GM13976 (cell line): Measurements from ENCODE around the gene MTMR3.

Experiments used
- DNase-seq: peaks from one replicate; pipeline ENCODE4 v3.0.0; 2012; ENCODE audit warnings: low spot score
- in situ Hi-C: fragments of 300-500 bp; cut with MboI; formaldehyde crosslinking; loops from one replicate; pipeline ENCODE4 v1.12.0; 2022; ENCODE audit warnings: low sequenced_read_pairs, mixed read lengths, inconsistent platforms; ENCODE audit not compliant: unreplicated experiment
- TF ChIP-seq, protein P1 (sequence below): IDR thresholded peaks from 2 replicates; pipeline ENCODE4 v1.5.1; 2012; ENCODE audit warnings: borderline replicate concordance, mild to moderate bottlenecking; ENCODE audit not compliant: insufficient read depth; ENCODE audit errors: extremely low read depth, missing control alignments, control extremely low read depth

Gene MTMR3

DNA sequence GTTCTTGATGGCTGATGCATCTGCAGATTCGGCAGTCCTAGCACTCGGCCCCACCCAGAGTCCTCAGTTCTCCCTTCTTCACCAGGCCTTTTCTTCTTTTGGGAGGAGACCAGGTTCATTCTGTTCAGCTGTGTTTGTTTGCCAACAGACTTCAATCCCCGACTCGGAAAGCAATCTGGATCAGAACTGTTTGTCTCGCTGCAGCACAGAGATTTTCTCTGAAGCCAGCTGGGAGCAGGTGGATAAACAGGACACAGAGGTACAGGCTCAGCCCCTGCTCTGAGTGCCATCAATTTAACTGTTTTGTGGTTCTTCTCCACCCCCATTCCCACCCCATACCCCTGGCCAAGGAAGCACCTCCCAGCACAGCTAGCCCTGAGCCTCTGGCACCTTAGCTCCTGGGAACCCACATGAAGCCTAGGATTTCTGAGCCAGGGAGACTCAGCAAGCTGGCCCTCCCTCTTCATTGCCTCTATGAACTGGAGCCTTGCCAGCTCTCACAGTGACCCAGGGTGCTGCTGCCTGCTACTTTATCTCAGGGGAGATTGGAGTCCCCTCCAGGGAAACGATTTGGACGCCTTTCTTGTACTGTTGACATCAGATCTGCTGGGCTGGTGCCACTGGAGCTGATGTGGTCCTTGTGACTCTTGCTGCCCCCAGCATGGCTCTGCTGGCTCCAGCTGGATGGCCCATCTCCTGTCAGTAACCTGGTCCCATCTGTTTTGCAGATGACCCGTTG is 139.1 kb downstream of the MTMR3 start:
- in situ Hi-C loops = loop anchor here (25.0 kb wide), 1 partner anchor 385 kb away; no protein-coding TSS in a partner anchor
- TF ChIP-seq, protein P1, sequence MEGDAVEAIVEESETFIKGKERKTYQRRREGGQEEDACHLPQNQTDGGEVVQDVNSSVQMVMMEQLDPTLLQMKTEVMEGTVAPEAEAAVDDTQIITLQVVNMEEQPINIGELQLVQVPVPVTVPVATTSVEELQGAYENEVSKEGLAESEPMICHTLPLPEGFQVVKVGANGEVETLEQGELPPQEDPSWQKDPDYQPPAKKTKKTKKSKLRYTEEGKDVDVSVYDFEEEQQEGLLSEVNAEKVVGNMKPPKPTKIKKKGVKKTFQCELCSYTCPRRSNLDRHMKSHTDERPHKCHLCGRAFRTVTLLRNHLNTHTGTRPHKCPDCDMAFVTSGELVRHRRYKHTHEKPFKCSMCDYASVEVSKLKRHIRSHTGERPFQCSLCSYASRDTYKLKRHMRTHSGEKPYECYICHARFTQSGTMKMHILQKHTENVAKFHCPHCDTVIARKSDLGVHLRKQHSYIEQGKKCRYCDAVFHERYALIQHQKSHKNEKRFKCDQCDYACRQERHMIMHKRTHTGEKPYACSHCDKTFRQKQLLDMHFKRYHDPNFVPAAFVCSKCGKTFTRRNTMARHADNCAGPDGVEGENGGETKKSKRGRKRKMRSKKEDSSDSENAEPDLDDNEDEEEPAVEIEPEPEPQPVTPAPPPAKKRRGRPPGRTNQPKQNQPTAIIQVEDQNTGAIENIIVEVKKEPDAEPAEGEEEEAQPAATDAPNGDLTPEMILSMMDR = no peak
- no peak for DNase-seq

DNA sequence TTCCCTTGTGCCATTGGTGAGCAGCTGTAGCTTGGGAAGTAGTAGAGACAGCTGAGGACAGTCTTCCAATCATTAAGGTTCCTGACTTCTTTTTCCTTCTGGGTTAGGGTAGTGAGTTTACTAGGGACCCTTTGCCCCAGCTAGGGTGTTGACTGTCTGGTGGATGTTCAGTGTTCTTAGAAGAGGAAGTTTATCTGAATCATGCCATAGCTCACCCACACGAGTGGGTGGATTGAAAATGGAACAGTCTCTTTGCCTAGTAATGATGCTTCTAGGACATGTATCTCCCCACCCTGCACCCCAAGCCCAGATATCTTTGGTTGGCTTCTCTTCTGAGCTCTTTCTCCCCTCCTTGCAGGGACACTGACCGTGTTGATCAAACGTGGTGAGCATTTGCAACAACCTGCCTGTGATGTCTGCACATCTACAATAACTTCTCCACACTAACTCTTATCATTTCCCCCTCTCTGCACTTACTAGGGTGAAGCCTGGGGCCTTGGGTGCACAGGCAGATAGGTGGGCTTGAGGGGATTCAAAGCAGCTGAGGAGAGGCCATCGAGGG is 140.2 kb downstream of the MTMR3 start:
- DNase-seq = no peak
- TF ChIP-seq, protein P1 = no peak
- in situ Hi-C loops = loop anchor here (25.0 kb wide), 1 partner anchor 386 kb away; no protein-coding TSS in a partner anchor

DNA sequence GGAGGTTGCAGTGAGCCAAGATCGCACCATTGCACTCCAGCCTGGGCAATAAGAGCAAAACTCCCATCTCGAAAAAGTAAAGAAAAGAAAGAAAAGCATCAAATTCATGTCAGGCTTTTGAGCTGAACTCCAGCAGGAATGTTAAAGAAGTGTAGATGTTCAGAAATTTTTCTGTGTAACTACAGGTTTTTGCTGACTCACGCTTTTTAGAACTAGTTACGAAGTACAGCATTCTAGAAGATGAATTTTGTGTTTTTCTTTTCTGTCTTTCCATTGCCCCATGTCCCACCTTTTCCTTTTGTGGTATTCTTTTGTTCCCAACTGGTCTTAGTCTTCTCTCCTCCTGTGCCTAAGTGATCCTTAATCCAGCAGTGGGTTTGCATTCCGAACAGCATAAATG is 141.3 kb downstream of the MTMR3 start:
- TF ChIP-seq, protein P1 = no peak
- DNase-seq = no peak
- in situ Hi-C loops = loop anchor here (25.0 kb wide), 1 partner anchor 387 kb away; no protein-coding TSS in a partner anchor

DNA sequence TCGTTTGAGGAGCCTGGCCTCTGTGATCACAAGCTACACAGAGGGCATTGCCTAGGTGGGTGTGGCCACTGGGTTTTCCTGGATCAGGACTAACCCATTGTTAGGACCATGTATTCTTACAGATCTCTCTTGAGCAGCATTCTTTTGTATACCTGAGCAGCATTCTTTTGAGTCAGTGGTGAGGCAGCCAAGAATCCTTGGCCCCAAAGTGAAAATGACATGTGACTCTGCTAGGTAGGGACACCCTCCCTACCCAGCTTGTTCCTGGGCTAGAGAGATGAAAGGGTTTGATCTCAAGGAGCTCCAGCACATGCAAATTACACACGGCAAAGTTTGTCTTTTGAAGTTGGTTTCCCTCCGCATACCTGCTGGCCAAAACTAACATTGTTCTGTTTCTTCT is 142.2 kb downstream of the MTMR3 start:
- TF ChIP-seq, protein P1 = no peak

DNA sequence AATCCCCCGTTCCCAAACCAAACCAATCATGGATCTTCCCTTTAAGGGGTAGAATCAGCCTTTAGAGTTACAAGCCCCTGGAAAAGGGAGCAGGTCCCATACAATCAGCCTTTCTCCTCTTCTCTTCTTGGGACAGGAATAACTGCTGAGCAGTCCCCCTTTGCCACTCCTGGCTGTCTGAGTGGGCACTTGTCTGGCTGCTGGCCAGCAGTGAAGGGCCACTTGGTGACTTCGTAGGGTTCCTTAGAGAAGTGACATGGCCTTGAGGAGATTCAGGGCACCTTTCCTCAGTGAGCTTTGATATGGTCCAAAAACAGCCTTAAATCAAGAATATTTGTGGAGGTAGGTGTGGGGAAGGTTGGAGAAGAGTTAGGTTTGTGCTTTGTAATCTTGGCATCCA is 143.8 kb downstream of the MTMR3 start:
- TF ChIP-seq, protein P1 = no peak
- in situ Hi-C loops = no loop called here
- no peak for DNase-seq

More for the DNA sequence above, 142.2 kb downstream of the MTMR3 start:
- in situ Hi-C loops = no loop called here
- no peak for DNase-seq

DNA sequence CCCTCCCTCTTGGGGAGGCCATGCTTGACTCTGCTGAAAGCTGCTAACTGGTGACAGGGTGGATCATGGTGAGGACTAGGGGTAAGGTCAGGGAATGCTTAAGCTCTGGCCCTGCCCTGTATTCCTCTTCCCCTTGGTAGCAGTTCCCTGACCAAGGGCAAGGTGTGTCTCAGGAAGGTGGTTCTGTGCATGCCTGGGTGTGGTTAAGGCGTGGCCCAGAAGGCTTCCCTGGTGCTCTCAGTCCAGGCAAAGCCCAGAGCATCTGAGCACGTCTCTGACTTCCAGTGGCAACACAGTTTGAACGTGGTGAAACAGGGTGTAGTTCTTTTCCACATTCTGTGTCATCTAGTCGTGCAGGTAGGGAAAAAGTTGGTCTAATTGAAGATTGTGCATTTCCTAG is 144.2 kb downstream of the MTMR3 start:
- no peak for DNase-seq
- in situ Hi-C loops = no loop called here
- TF ChIP-seq, protein P1 = no peak
